ENCODE results near the gene PLA2G2F. TPM values are rescaled to one million over a fixed set of nuclear protein-coding genes. Genes with fewer than 3 reads are reported as not detected.

PLA2G2F gene
- total and polyA plus RNA-seq, 9 donors = 0.02 to 0.30 (median 0.11) TPM; not detected in 5

GRCh38 chr1:20165522-20165951 is 26.4 kb downstream of the PLA2G2F start:
- 75 to 84% (median 81%) methylated on average over 16 of the region's 16 CpGs for WGBS, 3 donors
- intact Hi-C loops (cut with DNase I) = no loop called here
- no peaks in the 10 kb centered on the region for H3K27me3 ChIP-seq
- H3K4me3 ChIP-seq = no peak overlapping the region
- no peak for DNase-seq
- H3K36me3 ChIP-seq = no peaks in the 10 kb centered on the region
- H3K27ac ChIP-seq = no peak overlapping the region
- no peaks in the 10 kb centered on the region for H3K4me1 ChIP-seq (ENCODE audit: insufficient read depth)
- H3K9me3 ChIP-seq = no peaks in the 10 kb centered on the region
- TF ChIP-seq EP300 (IDR thresholded peaks at IDR 0.05) = no peak
- no peak for TF ChIP-seq POLR2A (IDR thresholded peaks at IDR 0.05)
- TF ChIP-seq, protein P1, sequence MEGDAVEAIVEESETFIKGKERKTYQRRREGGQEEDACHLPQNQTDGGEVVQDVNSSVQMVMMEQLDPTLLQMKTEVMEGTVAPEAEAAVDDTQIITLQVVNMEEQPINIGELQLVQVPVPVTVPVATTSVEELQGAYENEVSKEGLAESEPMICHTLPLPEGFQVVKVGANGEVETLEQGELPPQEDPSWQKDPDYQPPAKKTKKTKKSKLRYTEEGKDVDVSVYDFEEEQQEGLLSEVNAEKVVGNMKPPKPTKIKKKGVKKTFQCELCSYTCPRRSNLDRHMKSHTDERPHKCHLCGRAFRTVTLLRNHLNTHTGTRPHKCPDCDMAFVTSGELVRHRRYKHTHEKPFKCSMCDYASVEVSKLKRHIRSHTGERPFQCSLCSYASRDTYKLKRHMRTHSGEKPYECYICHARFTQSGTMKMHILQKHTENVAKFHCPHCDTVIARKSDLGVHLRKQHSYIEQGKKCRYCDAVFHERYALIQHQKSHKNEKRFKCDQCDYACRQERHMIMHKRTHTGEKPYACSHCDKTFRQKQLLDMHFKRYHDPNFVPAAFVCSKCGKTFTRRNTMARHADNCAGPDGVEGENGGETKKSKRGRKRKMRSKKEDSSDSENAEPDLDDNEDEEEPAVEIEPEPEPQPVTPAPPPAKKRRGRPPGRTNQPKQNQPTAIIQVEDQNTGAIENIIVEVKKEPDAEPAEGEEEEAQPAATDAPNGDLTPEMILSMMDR (IDR thresholded peaks at IDR 0.05) = no peak

DNA sequence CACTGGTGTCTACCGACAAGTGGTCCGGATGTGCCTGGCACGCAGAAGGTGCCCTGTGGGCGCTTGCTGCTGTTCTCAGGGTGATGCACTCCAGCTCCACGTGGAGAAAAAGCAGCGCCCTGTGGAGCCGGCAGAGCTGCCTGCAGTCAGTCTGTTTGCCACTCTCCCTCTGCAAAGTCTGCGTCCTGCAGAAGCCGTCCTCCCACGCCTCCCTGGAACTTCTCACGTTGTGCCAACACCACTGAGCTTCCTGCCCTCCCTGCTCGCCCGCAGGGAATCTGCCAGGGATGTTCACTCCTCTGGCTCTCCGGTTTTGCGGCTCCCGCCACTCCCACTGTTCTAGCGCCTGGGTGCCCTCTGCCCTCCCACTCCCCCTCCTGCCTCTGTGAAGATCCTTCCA is 26.9 kb downstream of the PLA2G2F start:
- Histone ChIP-seq H3K4me3 (no peak overlapping the region), H3K27me3 (no peaks in the 10 kb centered on the region), H3K9me3 (no peaks in the 10 kb centered on the region), H3K27ac (no peak overlapping the region), H3K36me3 (no peaks in the 10 kb centered on the region), H3K4me1 (ENCODE audit: insufficient read depth) (no peaks in the 10 kb centered on the region)
- TF ChIP-seq POLR2A (IDR thresholded peaks at IDR 0.05) = no peak
- TF ChIP-seq, protein P1 (IDR thresholded peaks at IDR 0.05) = no peak
- no peak for TF ChIP-seq EP300 (IDR thresholded peaks at IDR 0.05)
- intact Hi-C loops (cut with DNase I) = no loop called here
- DNase-seq = peak in 2 of 5 donors; percentile 29 to 61
- WGBS, 3 donors = 9 to 22% (median 14%) methylated on average over 17 of the region's 17 CpGs

DNA sequence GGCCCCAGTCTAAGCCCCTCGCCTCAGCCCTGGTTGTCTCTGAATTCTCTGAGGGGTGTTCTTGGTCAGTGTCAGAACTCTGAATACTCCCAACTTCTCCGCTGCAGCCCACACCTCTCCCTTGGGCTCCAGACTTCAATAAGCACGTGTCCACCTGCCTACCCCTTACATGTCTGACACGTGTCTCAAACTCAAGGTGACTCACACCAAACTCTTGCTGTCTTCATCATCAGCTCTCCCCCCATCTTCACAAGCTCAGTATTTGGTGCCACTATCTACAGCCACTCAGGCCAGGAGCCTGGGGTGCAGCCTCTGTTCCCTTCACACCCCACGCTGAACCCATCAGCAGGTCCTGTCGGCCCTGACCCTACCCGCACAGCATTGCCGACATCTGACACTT is 28.0 kb downstream of the PLA2G2F start:
- intact Hi-C loops (cut with DNase I) = no loop called here
- H3K4me1 ChIP-seq (ENCODE audit: insufficient read depth) = no peaks in the 10 kb centered on the region
- H3K36me3 ChIP-seq = no peaks in the 10 kb centered on the region
- DNase-seq = no peak
- no peaks in the 10 kb centered on the region for H3K9me3 ChIP-seq
- H3K4me3 ChIP-seq = no peak overlapping the region
- no peak for TF ChIP-seq POLR2A (IDR thresholded peaks at IDR 0.05)
- TF ChIP-seq, protein P1 (IDR thresholded peaks at IDR 0.05) = no peak
- H3K27me3 ChIP-seq = no peaks in the 10 kb centered on the region
- H3K27ac ChIP-seq = no peak overlapping the region
- 95 to 97% (median 96%) methylated on average over 8 of the region's 8 CpGs for WGBS, 3 donors

DNA sequence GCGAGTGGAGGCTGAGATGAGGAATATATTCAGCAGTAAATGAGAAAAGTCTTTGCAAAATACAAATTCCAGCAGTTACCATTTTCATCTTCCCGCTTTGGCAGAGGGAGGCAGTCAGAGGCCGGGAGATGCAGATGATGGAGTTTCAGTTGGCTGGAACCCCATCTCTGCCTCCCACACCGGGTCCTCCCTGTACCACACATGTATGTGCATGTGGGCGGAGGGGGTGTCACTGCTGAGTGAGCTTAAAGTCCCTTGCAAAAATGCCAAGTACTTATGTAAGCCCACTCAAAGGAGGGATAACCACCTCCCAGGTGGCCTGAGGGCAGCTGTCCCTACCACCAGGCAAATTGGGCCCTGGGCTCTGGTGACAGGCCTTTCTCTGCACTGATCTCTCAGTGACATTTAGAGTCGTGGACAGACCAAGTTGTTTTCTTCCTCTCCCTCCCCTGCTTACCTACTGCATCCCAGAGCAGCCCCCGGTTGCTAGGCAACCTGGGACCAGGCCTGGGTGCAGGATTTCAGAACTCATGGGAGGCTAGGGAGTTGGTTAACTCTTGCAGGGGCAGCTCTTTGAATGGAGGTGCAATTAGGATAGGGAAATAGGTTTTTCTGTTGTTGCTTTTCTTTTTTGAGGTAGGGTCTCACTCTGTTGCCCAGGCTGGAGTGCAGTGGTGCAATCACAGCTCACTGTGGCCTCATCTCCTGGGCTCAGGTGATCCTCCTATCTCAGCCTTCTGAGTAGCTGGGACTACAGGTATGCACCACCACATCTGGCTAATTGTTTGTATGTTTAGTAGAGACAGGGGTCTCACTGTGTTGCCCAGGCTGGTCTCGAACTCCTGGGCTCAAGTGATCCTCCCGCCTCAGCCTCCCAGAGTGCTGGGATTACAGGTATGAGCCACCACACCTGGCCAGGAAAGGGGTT is 29.7 kb downstream of the PLA2G2F start:
- Histone ChIP-seq H3K27me3 (no peaks in the 10 kb centered on the region), H3K4me3 (no peak overlapping the region), H3K36me3 (no peaks in the 10 kb centered on the region), H3K27ac (no peak overlapping the region), H3K4me1 (ENCODE audit: insufficient read depth) (no peaks in the 10 kb centered on the region), H3K9me3 (no peaks in the 10 kb centered on the region)
- TF ChIP-seq, protein P1 (IDR thresholded peaks at IDR 0.05) = no peak
- TF ChIP-seq EP300 (IDR thresholded peaks at IDR 0.05) (no peak), POLR2A (IDR thresholded peaks at IDR 0.05) (no peak)
- no peak for DNase-seq
- intact Hi-C loops (cut with DNase I) = no loop called here
- WGBS, 3 donors = 62 to 74% (median 68%) methylated on average over 9 of the region's 9 CpGs
